ENCODE results near the gene POC1A.

The POC1A gene

GRCh38 chr3:52083556-52084087, 70.6 kb downstream of the POC1A start:
- H3K4me1 Mint-ChIP-seq = peaks cover 57% of the 10 kb centered on the region
- DNase-seq = no peak
- no peaks in the 10 kb centered on the region for H3K9me3 Mint-ChIP-seq
- peaks cover 3% of the 10 kb centered on the region for H3K36me3 Mint-ChIP-seq (ENCODE audit: low read depth)
- H3K27me3 Mint-ChIP-seq (ENCODE audit: low read depth, poor library complexity) = peaks cover 1% of the 10 kb centered on the region
- no peak for TF ChIP-seq CTCF (IDR thresholded peaks at IDR 0.05)
- peak overlapping the region; percentile 21 for H3K27ac Mint-ChIP-seq
- H3K4me3 Mint-ChIP-seq = no peak overlapping the region

GRCh38 chr3:52082951-52083350, 71.3 kb downstream of the POC1A start:
- TF ChIP-seq CTCF (IDR thresholded peaks at IDR 0.05) = no peak
- Mint-ChIP-seq H3K9me3 (no peaks in the 10 kb centered on the region), H3K4me3 (no peak overlapping the region), H3K27me3 (ENCODE audit: low read depth, poor library complexity) (no peaks in the 10 kb centered on the region), H3K4me1 (peaks cover 53% of the 10 kb centered on the region), H3K36me3 (ENCODE audit: low read depth) (peaks cover 3% of the 10 kb centered on the region), H3K27ac (no peak overlapping the region)
- DNase-seq = no peak

- H3K27me3 Mint-ChIP-seq (ENCODE audit: low read depth, poor library complexity) = no peaks in the 10 kb centered on the region
- peaks cover 3% of the 10 kb centered on the region for H3K36me3 Mint-ChIP-seq (ENCODE audit: low read depth)
- H3K4me1 Mint-ChIP-seq = peaks cover 52% of the 10 kb centered on the region
- H3K4me3 Mint-ChIP-seq = no peak overlapping the region
- no peak for DNase-seq
- H3K9me3 Mint-ChIP-seq = no peaks in the 10 kb centered on the region
- peak overlapping the region; percentile 93 for H3K27ac Mint-ChIP-seq
- no peak for TF ChIP-seq CTCF (IDR thresholded peaks at IDR 0.05)
Observed at GRCh38 chr3:52080830-52081719, 73.1 kb downstream of the POC1A start.

GRCh38 chr3:52079958-52080357, 74.3 kb downstream of the POC1A start:
- no peak overlapping the region for H3K27ac Mint-ChIP-seq
- DNase-seq = no peak
- H3K4me1 Mint-ChIP-seq = peaks cover 47% of the 10 kb centered on the region
- H3K9me3 Mint-ChIP-seq = no peaks in the 10 kb centered on the region
- no peaks in the 10 kb centered on the region for H3K27me3 Mint-ChIP-seq (ENCODE audit: low read depth, poor library complexity)
- no peak for TF ChIP-seq CTCF (IDR thresholded peaks at IDR 0.05)
- peaks cover 3% of the 10 kb centered on the region for H3K36me3 Mint-ChIP-seq (ENCODE audit: low read depth)
- H3K4me3 Mint-ChIP-seq = no peak overlapping the region

- no peak for DNase-seq
- Mint-ChIP-seq H3K27ac (peak overlapping the region; percentile 45), H3K36me3 (ENCODE audit: low read depth) (peaks cover 3% of the 10 kb centered on the region), H3K9me3 (no peaks in the 10 kb centered on the region), H3K4me1 (peaks cover 47% of the 10 kb centered on the region), H3K4me3 (no peak overlapping the region), H3K27me3 (ENCODE audit: low read depth, poor library complexity) (no peaks in the 10 kb centered on the region)
- TF ChIP-seq CTCF (IDR thresholded peaks at IDR 0.05) = no peak
Observed at GRCh38 chr3:52078781-52079560, 75.3 kb downstream of the POC1A start.

All from nephron progenitor cell (in vitro differentiated cells).